ENCODE measurements around the gene ITGA7. TPM values are rescaled to one million over a fixed set of nuclear protein-coding genes. Genes with fewer than 3 reads are reported as not detected.

The ITGA7 gene
- total and polyA plus RNA-seq, 2 of the 4 experiments (the other 2 are of a cell fraction), result 3.9 to 15.7 TPM

GRCh38 chr12:55642669-55643068 lies 65.0 kb downstream of the ITGA7 start:
- WGBS, 2 experiments (ENCODE audit: extremely low coverage in 2 of 2, insufficient read length in 1 of 2), result no CpG with 5 or more reads among the region's 7 CpGs
- ChIA-PET CTCF (no interaction called here), POLR2A (ENCODE audit: unreplicated experiment) (no interaction called here)
- ATAC-seq (ENCODE audit: low read depth), result no peak
- BruUV-seq (replicated peaks), result no TSS peak
- no peak overlapping the region for H3K23ac ChIP-seq (ENCODE audit: low read depth, low read length)
- intact Hi-C loops (cut with micrococcal nuclease), result no loop called here
- H3K56ac ChIP-seq (ENCODE audit: extremely low read depth, insufficient read depth, low read length), result no peak overlapping the region
- dilution Hi-C loops (cut with HindIII; ENCODE audit: low sequenced_read_pairs, unreplicated experiment), result no loop called here
- H3K4me3 ChIP-seq (ENCODE audit: insufficient read depth, low read depth, low read length), result no peak overlapping the region
- H3K4ac ChIP-seq (ENCODE audit: low read depth, low read length), result no peak overlapping the region
- peaks cover 34% of the 10 kb centered on the region for H3K27me3 ChIP-seq (ENCODE audit: control insufficient read depth, insufficient read depth, low read length)
- no peak overlapping the region for H4K8ac ChIP-seq (ENCODE audit: low read depth in 2 of 2, low read length in 2 of 2)
- no peak for TF ChIP-seq NFE2L2 (IDR thresholded peaks at IDR 0.05; ENCODE audit: low read depth, low read length)
- no peak for TF ChIP-seq POLR2A (IDR thresholded peaks at IDR 0.05; ENCODE audit: low read depth, low read length)
- no peak for TF ChIP-seq MAFK (IDR thresholded peaks at IDR 0.05; ENCODE audit: low read depth, low read length)
- no peak for TF ChIP-seq USF2 (IDR thresholded peaks at IDR 0.05; ENCODE audit: low read depth, low read length)
- no peak for TF ChIP-seq CTCF (conservative IDR thresholded peaks at IDR 0.05; ENCODE audit: low read depth, low read length)
- TF ChIP-seq RFX5 (IDR thresholded peaks at IDR 0.05; ENCODE audit: low read depth, low read length), result no peak
- TF ChIP-seq RCOR1 (IDR thresholded peaks at IDR 0.05; ENCODE audit: insufficient replicate concordance, low read length), result no peak
- TF ChIP-seq ELK1 (IDR thresholded peaks at IDR 0.05; ENCODE audit: borderline replicate concordance, low read depth, low read length), result no peak
- TF ChIP-seq RAD21 (IDR thresholded peaks at IDR 0.05; ENCODE audit: low read length), result no peak
- TF ChIP-seq CEBPB (IDR thresholded peaks at IDR 0.05; ENCODE audit: low read depth, low read length), result no peak
- TF ChIP-seq FOS (IDR thresholded peaks at IDR 0.05; ENCODE audit: low read depth, low read length), result no peak
- TF ChIP-seq BHLHE40 (IDR thresholded peaks at IDR 0.05; ENCODE audit: low read depth, low read length), result no peak
- TF ChIP-seq CHD1 (IDR thresholded peaks at IDR 0.05; ENCODE audit: low read depth, low read length), result no peak
- H2AK9ac ChIP-seq (replicated peaks; ENCODE audit: low read depth, low read length, poor library complexity), result no peak overlapping the region
- no peaks in the 10 kb centered on the region for H3K9me1 ChIP-seq (ENCODE audit: insufficient read depth, low read length)
- H3K4me1 ChIP-seq (ENCODE audit: control insufficient read depth, insufficient read depth, low read length), result no peaks in the 10 kb centered on the region
- H3K27ac ChIP-seq (ENCODE audit: insufficient read depth, low read length), result no peak overlapping the region
- no peak overlapping the region for H2BK120ac ChIP-seq (ENCODE audit: low read depth, low read length)
- no peak overlapping the region for H2BK20ac ChIP-seq (ENCODE audit: low read depth, low read length)
- H2BK5ac ChIP-seq (ENCODE audit: low read depth, low read length, poor library complexity, severe bottlenecking), result no peak overlapping the region
- H2BK15ac ChIP-seq (ENCODE audit: low read depth, low read length), result no peak overlapping the region
- no peaks in the 10 kb centered on the region for H3K79me1 ChIP-seq (ENCODE audit: low read depth in 1 of 2, low read length in 2 of 2)
- H3K18ac ChIP-seq (ENCODE audit: low read depth, low read length), result no peak overlapping the region
- H2AFZ ChIP-seq (replicated peaks; ENCODE audit: low read length, poor library complexity), result no peak overlapping the region
- H2AK5ac ChIP-seq (ENCODE audit: low read depth, low read length), result no peak overlapping the region
- H3K36me3 ChIP-seq (ENCODE audit: control insufficient read depth, insufficient read depth, low read length), result no peaks in the 10 kb centered on the region
- H4K5ac ChIP-seq (ENCODE audit: low read depth, low read length), result no peak overlapping the region
- H3K14ac ChIP-seq (replicated peaks; ENCODE audit: low read depth, low read length), result no peak overlapping the region
- H3K9ac ChIP-seq (ENCODE audit: low read depth, low read length), result no peak overlapping the region
- no peak overlapping the region for H3K4me2 ChIP-seq (ENCODE audit: low read depth, low read length)
- DNase-seq, result no peak
- no peaks in the 10 kb centered on the region for H3K9me3 ChIP-seq (ENCODE audit: control insufficient read depth, insufficient read depth, low read length)
- in situ Hi-C loops (cut with MboI; ENCODE audit: low sequenced_read_pairs), result no loop called here
- H4K20me1 ChIP-seq (ENCODE audit: insufficient read depth, low read length), result no peaks in the 10 kb centered on the region
- no peak overlapping the region for H4K91ac ChIP-seq (ENCODE audit: insufficient read depth, low read depth, low read length)

All from IMR-90 (cell line).